ELR (cell line): ENCODE results near the gene KHNYN.

ENCODE experiments used
- DNase-seq: peaks from one replicate; pipeline ENCODE4 v3.0.0-alpha.2; 2015; ENCODE audit warnings: low read depth

KHNYN gene

GRCh38 chr14:24401810-24402702 is 27.7 kb upstream of the KHNYN start:
- no peak for DNase-seq

- DNase-seq, result peak; percentile 46
These were observed 26.3 kb upstream of the KHNYN start for GRCh38 chr14:24403294-24403998.

- DNase-seq, result no peak
These were observed 24.9 kb upstream of the KHNYN start for GRCh38 chr14:24404814-24405213.

GRCh38 chr14:24406416-24406815 is 23.3 kb upstream of the KHNYN start:
- no peak for DNase-seq

- no peak for DNase-seq
These were observed 22.0 kb upstream of the KHNYN start for GRCh38 chr14:24407608-24408325.

GRCh38 chr14:24408764-24409163 is 21.0 kb upstream of the KHNYN start:
- no peak for DNase-seq

GRCh38 chr14:24409192-24409591 is 20.6 kb upstream of the KHNYN start:
- no peak for DNase-seq

GRCh38 chr14:24409956-24410355 is 19.8 kb upstream of the KHNYN start:
- DNase-seq, result no peak

- peak; percentile 66 for DNase-seq
These were observed 18.0 kb upstream of the KHNYN start for GRCh38 chr14:24411443-24412389.

GRCh38 chr14:24414077-24414476 is 15.7 kb upstream of the KHNYN start:
- no peak for DNase-seq

- DNase-seq, result no peak
These were observed 14.9 kb upstream of the KHNYN start for GRCh38 chr14:24414732-24415420.

- DNase-seq, result no peak
These were observed 14.1 kb upstream of the KHNYN start for GRCh38 chr14:24415421-24416253.

GRCh38 chr14:24416254-24416931 is 13.4 kb upstream of the KHNYN start:
- no peak for DNase-seq

GRCh38 chr14:24416932-24417619 is 12.7 kb upstream of the KHNYN start:
- DNase-seq, result no peak

GRCh38 chr14:24417832-24418491 is 11.8 kb upstream of the KHNYN start:
- no peak for DNase-seq

- no peak for DNase-seq
These were observed 11.3 kb upstream of the KHNYN start for GRCh38 chr14:24418492-24418873.

GRCh38 chr14:24422261-24422660 is 7.5 kb upstream of the KHNYN start:
- no peak for DNase-seq
